Measurements from ENCODE around the gene RTP2. TPM values are rescaled to one million over a fixed set of nuclear protein-coding genes. Genes with fewer than 3 reads are reported as not detected.

RTP2 gene
- total and polyA plus RNA-seq, 2 of the 4 experiments (the other 2 are of a cell fraction): not detected

DNA sequence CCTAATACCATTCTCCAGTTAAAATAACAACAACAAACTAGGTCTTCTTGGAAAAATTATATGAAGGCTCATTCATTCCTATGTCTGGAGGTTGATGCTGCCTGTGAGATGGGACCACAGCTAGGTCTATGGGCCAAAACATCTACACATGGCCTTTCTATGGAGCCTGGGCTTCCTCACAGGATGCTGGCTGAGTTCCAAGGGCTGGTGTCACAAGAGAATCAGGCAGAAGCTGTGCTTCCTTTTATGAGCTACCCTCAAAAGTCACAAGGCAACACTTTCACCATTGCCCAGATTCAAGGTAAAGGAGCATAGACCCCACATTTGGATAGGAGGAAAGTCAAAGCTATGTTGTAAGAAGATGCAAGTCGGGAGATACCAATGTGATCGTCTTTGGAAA lies 4.6 kb upstream of the RTP2 start:
- no peak overlapping the region for H3K4me2 ChIP-seq (ENCODE audit: low read depth, low read length)
- ChIA-PET POLR2A (ENCODE audit: unreplicated experiment) (no interaction called here), CTCF (interaction anchor here (1.7 kb wide), 1 partner anchor 388 kb away, joined by 4 read pairs; no protein-coding TSS in a partner anchor)
- H3K27me3 ChIP-seq (ENCODE audit: control insufficient read depth, insufficient read depth, low read length): peaks cover 12% of the 10 kb centered on the region
- no peak overlapping the region for H3K4me3 ChIP-seq (ENCODE audit: insufficient read depth, low read depth, low read length)
- no peaks in the 10 kb centered on the region for H3K79me1 ChIP-seq (ENCODE audit: low read depth in 1 of 2, low read length in 2 of 2)
- H4K5ac ChIP-seq (ENCODE audit: low read depth, low read length): no peak overlapping the region
- no peak overlapping the region for H3K4ac ChIP-seq (ENCODE audit: low read depth, low read length)
- in situ Hi-C loops (cut with MboI; ENCODE audit: low sequenced_read_pairs) (loop anchor here (25.0 kb wide), 1 partner anchor 1530 kb away; no protein-coding TSS in a partner anchor), intact Hi-C loops (cut with micrococcal nuclease) (loop anchor here (10.0 kb wide), 1 partner anchor 862 kb away; the partner anchor contains the start of gene ADIPOQ), dilution Hi-C loops (cut with HindIII; ENCODE audit: low sequenced_read_pairs, unreplicated experiment) (no loop called here)
- no peak overlapping the region for H3K14ac ChIP-seq (replicated peaks; ENCODE audit: low read depth, low read length)
- H2AK9ac ChIP-seq (replicated peaks; ENCODE audit: low read depth, low read length, poor library complexity): no peak overlapping the region
- no peak overlapping the region for H4K8ac ChIP-seq (ENCODE audit: low read depth in 2 of 2, low read length in 2 of 2)
- no peak overlapping the region for H2BK120ac ChIP-seq (ENCODE audit: low read depth, low read length)
- H2BK5ac ChIP-seq (ENCODE audit: low read depth, low read length, poor library complexity, severe bottlenecking): no peak overlapping the region
- H3K23ac ChIP-seq (ENCODE audit: low read depth, low read length): no peak overlapping the region
- H3K9me1 ChIP-seq (ENCODE audit: insufficient read depth, low read length): no peaks in the 10 kb centered on the region
- no peak overlapping the region for H3K27ac ChIP-seq (ENCODE audit: insufficient read depth, low read length)
- TF ChIP-seq MAZ (IDR thresholded peaks at IDR 0.05; ENCODE audit: borderline replicate concordance, low read depth, low read length): no peak
- TF ChIP-seq CHD1 (IDR thresholded peaks at IDR 0.05; ENCODE audit: low read depth, low read length): no peak
- H3K9me3 ChIP-seq (ENCODE audit: control insufficient read depth, insufficient read depth, low read length): no peaks in the 10 kb centered on the region
- ATAC-seq (ENCODE audit: low read depth): no peak
- WGBS, 2 experiments (ENCODE audit: extremely low coverage in 2 of 2, insufficient read length in 1 of 2): 88% methylated on average over 2 of the region's 2 CpGs; no CpG with 5 or more reads in 1 of the 2 experiments
- H4K91ac ChIP-seq (ENCODE audit: insufficient read depth, low read depth, low read length): no peak overlapping the region
- H2BK20ac ChIP-seq (ENCODE audit: low read depth, low read length): no peak overlapping the region
- no peak for DNase-seq
- no peak overlapping the region for H3K9ac ChIP-seq (ENCODE audit: low read depth, low read length)
- BruUV-seq (replicated peaks): no TSS peak
- H3K36me3 ChIP-seq (ENCODE audit: control insufficient read depth, insufficient read depth, low read length): no peaks in the 10 kb centered on the region
- H2BK15ac ChIP-seq (ENCODE audit: low read depth, low read length): no peak overlapping the region
- H3K56ac ChIP-seq (ENCODE audit: extremely low read depth, insufficient read depth, low read length): no peak overlapping the region
- H4K20me1 ChIP-seq (ENCODE audit: insufficient read depth, low read length): no peaks in the 10 kb centered on the region
- no peak overlapping the region for H3K18ac ChIP-seq (ENCODE audit: low read depth, low read length)
- H2AFZ ChIP-seq (replicated peaks; ENCODE audit: low read length, poor library complexity): no peak overlapping the region
- no peak overlapping the region for H2AK5ac ChIP-seq (ENCODE audit: low read depth, low read length)
- H3K4me1 ChIP-seq (ENCODE audit: control insufficient read depth, insufficient read depth, low read length): peaks cover 3% of the 10 kb centered on the region; the same call in 1 of the 2 replicates
